Psoas muscle (tissue), 8 donors: Measurements from ENCODE around the gene SLC25A19. TPM values are rescaled to one million over a fixed set of nuclear protein-coding genes. Genes with fewer than 3 reads are reported as not detected.
"Not testable (repeated sequence)": the region's sequence is repeated elsewhere in the genome, so short reads cannot be mapped to it uniquely, and the experiment has no call there.

Experiments used
- ATAC-seq, 4 donors: fragments of 200-7000 bp; cut with Tn5 transposase; one replicate each; pipeline ENCODE4 v1.9.1; 2020; ENCODE audit warnings: moderate library complexity in 3 of 4, mild to moderate bottlenecking in 2 of 4
- DNase-seq, 2 donors: peaks; one replicate each; pipeline ENCODE4 v3.0.0-alpha.2; 2020
- H3K27ac ChIP-seq: fragments of 200-600 bp; one replicate; pipeline ENCODE4 v1.8.0; 2022
- H3K27me3 ChIP-seq, 3 donors: fragments of 200-600 bp in 1 of 3; one replicate each; pipeline versions ENCODE4 v1.6.1 to v1.8.0; 2013 to 2022; ENCODE audit warnings: low read length in 2 of 3, mild to moderate bottlenecking in 2 of 3, moderate library complexity in 1 of 3; ENCODE audit not compliant: insufficient read depth in 3 of 3
- H3K36me3 ChIP-seq, 2 donors: fragments of 200-600 bp in 1 of 2; one replicate each; pipeline versions ENCODE4 v1.6.1 to v1.8.0; 2013 to 2022; ENCODE audit warnings: low read depth in 1 of 2, mild to moderate bottlenecking in 1 of 2, moderate library complexity in 1 of 2; ENCODE audit not compliant: insufficient read depth in 1 of 2
- H3K4me1 ChIP-seq: fragments of 200-600 bp; one replicate; pipeline ENCODE4 v1.8.0; 2022
- H3K4me3 ChIP-seq: fragments of 200-600 bp; one replicate; pipeline ENCODE4 v1.8.0; 2022; ENCODE audit warnings: mild to moderate bottlenecking
- H3K9me3 ChIP-seq: fragments of 200-600 bp; one replicate; pipeline ENCODE4 v1.8.0; 2022
- CTCF ChIP-seq: fragments of 200-600 bp; IDR thresholded peaks from one replicate; pipeline ENCODE4 v1.8.0; 2022; ENCODE audit warnings: antibody characterized with exemption
- WGBS, 3 donors: extraction: QIAGEN DNeasy Blood & Tissue Kit; methylation state at CpG; one replicate each; pipeline versions ENCODE4 v1.1.6 to v1.1.7; 2013; 5-methylcytosine and 5-hydroxymethylcytosine counted together
- intact Hi-C, 2 donors: fragments of 100-400 bp; cut with DNase I; formaldehyde crosslinking; loops; one replicate each; pipeline versions ENCODE4 v1.11.0 to v1.14.2; 2022
- polyA plus RNA-seq, 3 donors: library from polyadenylated mRNA; stranded (reverse); fragments of 200-250 nt; gene quantifications; one replicate each; pipeline ENCODE4 v1.2.3, GENCODE V29; 2013
- total RNA-seq, 4 donors: library from RNA; stranded (reverse); fragmentation: NEBNext Ultra II Directional in 2 of 4; extraction: Animal tissue kit (Norgen Biotek cat#: 25700) in 2 of 4; gene quantifications; one replicate each; pipeline versions ENCODE4 v1.2.1 to v1.2.4, GENCODE V29; 2021 to 2023
- donor health status: healthy with polysubstance abuse.
- donor health status: DM: no; HTN: no; CAD: no; lungs with moderate emphysema.
- donor health status: Bipolar disorder and iron deficiency.
- donor health status: healthy.
- donor health status: DM: yes; HTN: yes; CAD: no.
- donor health status: DM: no; HTN: no; CAD: no.
- donor health status: DM: no; HTN: no; CAD: no.
- donor health status: DM: yes; HTN: yes; CAD: no.

The SLC25A19 gene
- total and polyA plus RNA-seq, 7 donors = 11.3 to 52.7 (median 24.9) TPM

GRCh38 chr17:75262112-75262606, 27.1 kb downstream of the SLC25A19 start:
- Histone ChIP-seq H3K9me3 (no peaks in the 10 kb centered on the region), H3K4me1 (peaks cover 36% of the 10 kb centered on the region), H3K27ac (peak overlapping the region; percentile 96), H3K36me3 (peaks cover 3 to 46% of the 10 kb centered on the region in 2 donors), H3K4me3 (peak overlapping the region; percentile 98), H3K27me3 (no peaks in the 10 kb centered on the region)
- WGBS, 3 donors = 1% methylated on average over 23 of the region's 23 CpGs
- no peak for TF ChIP-seq CTCF
- peak; percentile 27 to 39 (median 34) for ATAC-seq
- intact Hi-C loops = no loop called here
- peak in 1 of 2 donors; percentile 47 for DNase-seq

GRCh38 chr17:75261336-75262111, 27.7 kb downstream of the SLC25A19 start, which contains the start of the genes GGA3 and MRPS7:
GGA3 (minus strand) TSS chr17:75261606; CDS start chr17:75261587, 19 bp downstream.
MRPS7 (plus strand) TSS chr17:75261879; CDS start chr17:75261901, 22 bp downstream.
- no peaks in the 10 kb centered on the region for H3K9me3 ChIP-seq
- intact Hi-C loops = no loop called here
- peak; percentile 97 to 99 (median 98) for ATAC-seq

GRCh38 chr17:75260641-75261335, 28.4 kb downstream of the SLC25A19 start:
- H3K4me1 ChIP-seq = peaks cover 30% of the 10 kb centered on the region
- intact Hi-C loops = no loop called here
- WGBS, 3 donors = 2% methylated on average over 31 of the region's 31 CpGs
- TF ChIP-seq CTCF = no peak
- H3K27ac ChIP-seq = peak overlapping the region; percentile 96
- no peaks in the 10 kb centered on the region for H3K9me3 ChIP-seq
- peaks cover 3 to 33% of the 10 kb centered on the region in 2 donors for H3K36me3 ChIP-seq
- ATAC-seq (peak; percentile 9 to 17 (median 13)), DNase-seq (no peak)
- H3K27me3 ChIP-seq = no peaks in the 10 kb centered on the region
- peak overlapping the region; percentile 98 for H3K4me3 ChIP-seq

More at GRCh38 chr17:75261336-75262111, 27.7 kb downstream of the SLC25A19 start, which contains the start of the genes GGA3 and MRPS7:
- Histone ChIP-seq H3K36me3 (peaks cover 3 to 40% of the 10 kb centered on the region in 2 donors), H3K4me3 (peak within 1 kb of the TSS; percentile 98), H3K27ac (peak within 1 kb of the TSS; percentile 96), H3K27me3 (no peaks in the 10 kb centered on the region), H3K4me1 (peaks cover 30% of the 10 kb centered on the region)
- no peak for TF ChIP-seq CTCF
- 0% methylated on average over 62 to 69 of the region's 69 CpGs for WGBS, 3 donors
- DNase-seq = peak; percentile 97 to 98

GRCh38 chr17:75257228-75257627, 32.0 kb downstream of the SLC25A19 start:
- intact Hi-C loops, H3K4me3 ChIP-seq, H3K36me3 ChIP-seq, DNase-seq, H3K27me3 ChIP-seq, ATAC-seq, H3K9me3 ChIP-seq, H3K27ac ChIP-seq: not testable (repeated sequence)
- WGBS, 3 donors = 58 to 74% (median 69%) methylated on average over 2 of the region's 2 CpGs
- H3K4me1 ChIP-seq = peaks cover 20% of the 10 kb centered on the region

GRCh38 chr17:75255954-75256698, 33.1 kb downstream of the SLC25A19 start:
- H3K9me3 ChIP-seq, H3K27me3 ChIP-seq, intact Hi-C loops, DNase-seq, H3K4me3 ChIP-seq, ATAC-seq, H3K27ac ChIP-seq, H3K36me3 ChIP-seq: not testable (repeated sequence)
- peaks cover 20% of the 10 kb centered on the region for H3K4me1 ChIP-seq
- WGBS, 3 donors = 75 to 81% (median 76%) methylated on average over 9 to 11 of the region's 11 CpGs
